HepG2 (cell line): ENCODE data around the gene MRPL2. TPM values are rescaled to one million over a fixed set of nuclear protein-coding genes. Genes with fewer than 3 reads are reported as not detected.

Experiments used
- ATAC-seq: fragments of 200-7000 bp; cut with Tn5 transposase; 3 replicates; pipeline ENCODE4 v1.9.1; 2020; ENCODE audit warnings: mild to moderate bottlenecking, moderate library complexity
- Bru-seq: library from RNA; stranded (reverse); fragments of 400-500 nt; gene quantifications from one replicate; lab custom pipeline; 2021; lab: Mats Ljungman, UMichigan
- BruChase-seq, 2 experiments: library from RNA; stranded (reverse); fragments of 400-500 nt; gene quantifications; one replicate each; lab custom pipeline; 2021; lab: Mats Ljungman, UMichigan
- BruUV-seq: library from RNA; stranded (reverse); fragments of 400-500 nt; replicated peaks from 2 replicates; lab custom pipeline; 2021; lab: Mats Ljungman, UMichigan
- CTCF ChIA-PET: fragments of 300-600 bp; formaldehyde crosslinking; extraction: SDS; loops from one replicate; lab custom pipeline; 2021; ENCODE audit warnings: low total read pairs, inconsistent platforms, low intra/inter-chr PET ratio; lab: Yijun Ruan, JAX
- POLR2A ChIA-PET: fragments of 350-600 bp; sonication (Branson Sonifier 250); formaldehyde crosslinking; loops from one replicate; lab custom pipeline; 2020; ENCODE audit warnings: antibody characterized with exemption, inconsistent platforms; lab: Yijun Ruan, JAX
- DNase-seq: peaks from one replicate; pipeline ENCODE4 v3.0.0-alpha.2; 2015; ENCODE audit warnings: low spot score
- FAIRE-seq: peaks from 3 replicates; lab custom pipeline; 2011; peaks lifted over from hg19 to GRCh38; lab: Jason Lieb, UNC
- H2AFZ ChIP-seq: one replicate; pipeline ENCODE4 v1.6.1; 2011; ENCODE audit warnings: low read length, inconsistent platforms
- H3K27ac ChIP-seq: fragments of 300-600 bp; 3 replicates; pipeline ENCODE4 v1.8.0; 2011; ENCODE audit warnings: mixed run types, mild to moderate bottlenecking, mixed read lengths, low read length, inconsistent platforms; ENCODE audit not compliant: insufficient read depth; ENCODE audit errors: extremely low read length
- H3K27me3 ChIP-seq, 2 experiments: fragments of 200-600 bp in 1 of 2; 2 replicates in 1 of 2; 3 replicates in 1 of 2; pipeline versions ENCODE4 v1.6.0 to v1.8.0; 2011; ENCODE audit warnings: low read length in 2 of 2, mild to moderate bottlenecking in 2 of 2, moderate library complexity in 2 of 2, inconsistent platforms in 1 of 2; ENCODE audit not compliant: insufficient read depth in 2 of 2, control insufficient read depth in 1 of 2
- H3K36me3 ChIP-seq, 2 experiments: fragments of 200-600 bp in 1 of 2; replicated peaks in 1 of 2; 2 replicates in 1 of 2; 3 replicates in 1 of 2; pipeline versions ENCODE4 v1.5.1 to v1.8.0; 2011; ENCODE audit warnings: low read length in 2 of 2, inconsistent platforms in 1 of 2; ENCODE audit not compliant: insufficient read depth in 2 of 2, control insufficient read depth in 1 of 2
- H3K4me1 ChIP-seq: 2 replicates; pipeline ENCODE4 v1.5.1; 2012; ENCODE audit warnings: low read length, inconsistent platforms; ENCODE audit not compliant: insufficient read depth
- H3K4me2 ChIP-seq: 2 replicates; pipeline ENCODE4 v1.6.0; 2011; ENCODE audit warnings: low read depth, low read length, inconsistent platforms
- H3K4me3 ChIP-seq, 3 experiments: fragments of 200-600 bp in 1 of 3; sonication (generic), shearing (Covaris generic) in 1 of 3; replicated peaks in 1 of 3; 2 replicates each; pipeline ENCODE4 v1.5.1; 2011 to 2016; ENCODE audit warnings: low read length in 3 of 3, inconsistent platforms in 2 of 3, low read depth in 2 of 3, mild to moderate bottlenecking in 2 of 3, control low read depth in 1 of 3, mixed read lengths in 1 of 3; ENCODE audit not compliant: insufficient read depth in 1 of 3
- H3K79me2 ChIP-seq: one replicate; pipeline ENCODE4 v1.6.1; 2011; ENCODE audit warnings: low read length, inconsistent platforms; ENCODE audit not compliant: insufficient read depth
- H3K9ac ChIP-seq: 2 replicates; pipeline ENCODE4 v1.6.0; 2011; ENCODE audit warnings: mild to moderate bottlenecking, low read depth, low read length, inconsistent platforms; ENCODE audit not compliant: insufficient read depth
- H3K9me3 ChIP-seq: 2 replicates; pipeline ENCODE4 v1.5.1; 2012; ENCODE audit warnings: mild to moderate bottlenecking, low read length
- H4K20me1 ChIP-seq: 2 replicates; pipeline ENCODE4 v1.6.0; 2011; ENCODE audit warnings: inconsistent platforms, mild to moderate bottlenecking, low read length, moderate library complexity; ENCODE audit not compliant: insufficient read depth
- ATF5 ChIP-seq: sonication (generic); formaldehyde crosslinking; IDR thresholded peaks from 2 replicates; pipeline ENCODE4 v1.4.0; 2020; ENCODE audit warnings: mild to moderate bottlenecking, low read depth, missing genetic modification reagents
- CHD2 ChIP-seq: IDR thresholded peaks from 2 replicates; pipeline ENCODE4 v1.6.1; 2011; ENCODE audit warnings: low read depth, low read length, improper control_type of control experiment
- ISX ChIP-seq: sonication (generic); formaldehyde crosslinking; conservative IDR thresholded peaks from 2 replicates; pipeline ENCODE4 v1.5.0; 2020; ENCODE audit warnings: missing genetic modification reagents
- LCORL ChIP-seq, 2 experiments: fragments of 450-650 bp in 1 of 2; sonication (generic) in 1 of 2; formaldehyde crosslinking in 1 of 2; IDR thresholded peaks; 2 replicates each; pipeline versions ENCODE4 v1.5.0 to v1.6.1; 2017 to 2020; ENCODE audit warnings: antibody characterized with exemption in 1 of 2, missing genetic modification reagents in 1 of 2
- MLX ChIP-seq: IDR thresholded peaks from 2 replicates; pipeline ENCODE4 v1.6.1; 2016
- NAIF1 ChIP-seq: sonication (generic); formaldehyde crosslinking; IDR thresholded peaks from 2 replicates; pipeline ENCODE4 v1.5.0; 2020; ENCODE audit warnings: mild to moderate bottlenecking, missing genetic modification reagents, borderline replicate concordance
- NCOA5 ChIP-seq: sonication (generic); formaldehyde crosslinking; IDR thresholded peaks from 2 replicates; pipeline ENCODE4 v1.4.0; 2020; ENCODE audit warnings: missing genetic modification reagents
- ONECUT2 ChIP-seq: sonication (generic); formaldehyde crosslinking; IDR thresholded peaks from 2 replicates; pipeline ENCODE4 v1.4.0; 2020; ENCODE audit warnings: missing genetic modification reagents
- PCBP1 ChIP-seq: fragments of 200-400 bp; formaldehyde crosslinking; IDR thresholded peaks from 2 replicates; pipeline ENCODE4 v1.6.1; 2017; ENCODE audit warnings: mild to moderate bottlenecking, low read depth, low read length, borderline replicate concordance
- TCF7 ChIP-seq: sonication (generic); IDR thresholded peaks from 2 replicates; pipeline ENCODE4 v1.6.1; 2016; ENCODE audit warnings: antibody characterized with exemption, low read depth
- XRCC5 ChIP-seq: fragments of 200-400 bp; formaldehyde crosslinking; optimal IDR thresholded peaks from 2 replicates; pipeline ENCODE3; 2017; ENCODE audit warnings: mild to moderate bottlenecking, low read length
- ZNF33A ChIP-seq: sonication (generic); formaldehyde crosslinking; IDR thresholded peaks from 2 replicates; pipeline ENCODE4 v1.5.1; 2020; ENCODE audit warnings: missing genetic modification reagents, mild to moderate bottlenecking, moderate library complexity, borderline replicate concordance
- ZUFSP ChIP-seq: sonication (generic); formaldehyde crosslinking; IDR thresholded peaks from 2 replicates; pipeline ENCODE4 v1.9.0; 2021; ENCODE audit warnings: missing genetic modification reagents, mild to moderate bottlenecking, borderline replicate concordance
- WGBS: methylation state at CpG from one replicate; pipeline ENCODE4 v1.1.6; 2017; ENCODE audit warnings: low lambda C conversion rate; 5-methylcytosine and 5-hydroxymethylcytosine counted together
- in situ Hi-C: cut with HindIII; loops from 2 replicates; pipeline ENCODE4 v1.10.0; 2017; ENCODE audit warnings: low pct_unique_long_range_greater_than_20kb; ENCODE audit not compliant: extremely low pct_ligation_motif_present
- intact Hi-C: fragments of 100-400 bp; cut with micrococcal nuclease; formaldehyde crosslinking; loops from one replicate; pipeline ENCODE4 v1.10.0; 2022; ENCODE audit not compliant: unreplicated experiment
- long read RNA-seq, 2 experiments: library from RNA in 1 of 2; library from polyadenylated mRNA in 1 of 2; stranded (forward) in 1 of 2; unstranded in 1 of 2; transcript quantifications; one replicate each; pipeline ENCODE4 v2.0.0, GENCODE V29; 2019 to 2022
- polyA minus RNA-seq, 3 experiments: library from RNA; depleted of rRNA, polyadenylated mRNA; stranded (reverse); fragments of >200 nt; gene quantifications; 2 replicates each; pipeline ENCODE4 v1.2.3, GENCODE V29; 2011; ENCODE audit warnings: low replicate concordance in 1 of 3
- polyA plus RNA-seq, 8 experiments: library from polyadenylated mRNA; depleted of rRNA in 3 of 8; stranded (reverse) in 7 of 8; unstranded in 1 of 8; fragments of >200 nt; fragmentation: Illumina TruSeq in 4 of 8; extraction: Trizol in 4 of 8; gene quantifications; 2 replicates each; pipeline versions ENCODE4 v1.2.1 to v1.2.3, GENCODE V29; 2011 to 2016; ENCODE audit warnings: low read depth in 4 of 8, missing spikeins in 1 of 8, mixed read lengths in 1 of 8; ENCODE audit not compliant: insufficient read depth in 1 of 8
- total RNA-seq, 5 experiments: library from RNA; depleted of rRNA; stranded (reverse); fragments of >200 nt; fragmentation: Illumina TruSeq; extraction: Trizol; gene quantifications; 2 replicates each; pipeline ENCODE4 v1.2.3, GENCODE V29; 2016; ENCODE audit warnings: low read depth in 1 of 5

The MRPL2 gene
- 56.1 and 56.8 TPM in 2 replicates for total RNA-seq (2016; rRNA removed; fragmentation: Illumina TruSeq; extraction: Trizol)
- 24.7 and 25.2 TPM in 2 replicates for total RNA-seq (2016; cell fraction: cytosol; rRNA removed; fragmentation: Illumina TruSeq; extraction: Trizol; ENCODE audit: low read depth)
- 45.8 and 58.5 TPM in 2 replicates for total RNA-seq (2016; cell fraction: insoluble cytoplasmic fraction; rRNA removed; fragmentation: Illumina TruSeq; extraction: Trizol)
- 19.8 and 24.7 TPM in 2 replicates for total RNA-seq (2016; cell fraction: membrane; rRNA removed; fragmentation: Illumina TruSeq; extraction: Trizol)
- 29.3 and 31.1 TPM in 2 replicates for total RNA-seq (2016; cell fraction: nucleus; rRNA removed; fragmentation: Illumina TruSeq; extraction: Trizol)
- 65.6 and 69.9 TPM in 2 replicates for polyA plus RNA-seq (2011; rRNA removed)
- 54.5 and 71.8 TPM in 2 replicates for polyA plus RNA-seq (2011; cell fraction: cytosol; rRNA removed)
- 75.8 and 91.0 TPM in 2 replicates for polyA plus RNA-seq (2011; cell fraction: nucleus; rRNA removed)
- polyA plus RNA-seq (2012), result 95.2 and 116 TPM in 2 replicates
- polyA plus RNA-seq (2016; cell fraction: cytosol; fragmentation: Illumina TruSeq; extraction: Trizol; ENCODE audit: low read depth), result 24.0 and 25.5 TPM in 2 replicates
- 88.5 and 104 TPM in 2 replicates for polyA plus RNA-seq (2016; cell fraction: insoluble cytoplasmic fraction; fragmentation: Illumina TruSeq; extraction: Trizol; ENCODE audit: low read depth)
- 24.2 and 27.0 TPM in 2 replicates for polyA plus RNA-seq (2016; cell fraction: membrane; fragmentation: Illumina TruSeq; extraction: Trizol; ENCODE audit: low read depth)
- 91.3 and 95.0 TPM in 2 replicates for polyA plus RNA-seq (2016; cell fraction: nucleus; fragmentation: Illumina TruSeq; extraction: Trizol; ENCODE audit: insufficient read depth, low read depth)
- polyA minus RNA-seq (2011; rRNA and poly(A)+ RNA removed; ENCODE audit: low replicate concordance), result 45.8 and 60.7 TPM in 2 replicates
- polyA minus RNA-seq (2011; cell fraction: cytosol; rRNA and poly(A)+ RNA removed), result 30.5 and 54.2 TPM in 2 replicates
- polyA minus RNA-seq (2011; cell fraction: nucleus; rRNA and poly(A)+ RNA removed), result 18.3 and 19.6 TPM in 2 replicates
- percentile 85 among the genes with signal in this experiment for Bru-seq, nascent RNA
- BruChase-seq, experiment 1, labeled RNA remaining after a 6-hour chase, result percentile 83 among the genes with signal in this experiment
- percentile 81 among the genes with signal in this experiment for BruChase-seq, experiment 2, labeled RNA remaining after a 2-hour chase
- long read RNA-seq, experiment 1, transcript MRPL2-201 (6 exons, 899 nt), result minor isoform, 10 of 63 reads
- long read RNA-seq, experiment 1, transcript MRPL2-208 (3 exons, 570 nt), result minor isoform, 5 of 63 reads
- long read RNA-seq, experiment 1, transcript MRPL2-202 (7 exons, 1,588 nt), result major isoform, 37 of 63 reads
- long read RNA-seq, experiment 1, partial matches to known transcripts, result 2 of 63 reads
- long read RNA-seq, experiment 1, other reads (novel, unspliced or antisense), result 6 of 63 reads
- long read RNA-seq, experiment 2, transcript MRPL2-201 (6 exons, 899 nt), result minor isoform, 6 of 172 reads
- long read RNA-seq, experiment 2, transcript MRPL2-202 (7 exons, 1,588 nt), result major isoform, 67 of 172 reads
- long read RNA-seq, experiment 2, partial matches to known transcripts, result 6 of 172 reads
- long read RNA-seq, experiment 2, other reads (novel, unspliced or antisense), result 86 of 172 reads

DNA sequence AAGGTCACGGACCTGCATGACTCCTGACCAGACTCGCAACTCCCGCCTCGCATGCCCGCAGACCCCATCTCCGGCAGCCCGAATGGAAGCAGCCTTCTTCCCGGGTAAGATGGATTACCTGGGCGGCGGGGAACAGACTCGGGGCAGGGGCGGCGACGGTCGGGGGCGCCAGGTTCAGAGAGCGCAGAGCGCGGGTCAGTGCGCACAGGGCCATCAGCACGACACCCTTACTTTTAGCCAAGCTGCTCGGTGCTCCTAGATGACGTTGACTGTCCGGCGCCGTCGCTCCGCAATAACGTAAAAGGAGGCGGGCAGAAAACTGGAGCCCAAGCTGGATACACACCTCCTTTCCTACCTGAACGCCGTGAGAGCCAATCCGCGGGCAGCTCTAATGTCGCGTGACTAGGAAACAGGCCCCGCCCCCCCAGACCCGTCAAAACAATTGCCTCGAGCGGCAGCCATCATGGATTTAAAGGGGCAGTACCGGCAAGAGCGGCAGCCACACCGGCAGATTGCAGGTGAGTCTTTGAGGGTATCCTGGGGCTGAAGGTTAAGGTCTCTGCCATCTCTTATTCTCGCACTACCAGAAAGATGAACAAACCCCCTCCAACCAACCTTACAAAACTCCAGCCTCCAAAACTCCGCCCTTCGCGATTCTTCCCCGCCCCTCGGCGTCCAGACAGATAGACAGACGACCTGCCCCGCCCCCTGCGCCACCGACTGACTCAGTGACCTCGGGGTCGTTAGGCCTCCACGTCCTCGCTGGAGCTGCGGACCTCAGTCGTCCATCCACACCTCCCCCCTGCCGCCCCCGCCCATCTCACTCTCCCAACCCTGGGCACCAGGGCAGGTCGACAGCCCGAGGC is at the start of gene MRPL2, which contains the start of gene KLC4:
MRPL2 (minus strand) TSS at position 267 of the 866 bp plus-strand sequence; CDS start at position 214, 53 bp downstream.
KLC4 (plus strand) TSS at position 464 of the 866 bp plus-strand sequence. CDS start 1,705 bp downstream, outside the sequence.
- BruUV-seq, result no TSS peak
- in situ Hi-C loops, result no loop called here
- Histone ChIP-seq H3K4me2 (peak within 1 kb of the TSS; percentile 91), H3K9ac (peak within 1 kb of the TSS; percentile 88), H3K79me2 (peaks cover 35% of the 10 kb centered on the region), H3K27ac (peak within 1 kb of the TSS; percentile 91), H4K20me1 (no peaks in the 10 kb centered on the region), H3K4me1 (peaks cover 37% of the 10 kb centered on the region), H3K9me3 (no peaks in the 10 kb centered on the region), H3K27me3 (no peaks in the 10 kb centered on the region; a peak in 1 of 5 replicates), H2AFZ (peak within 1 kb of the TSS; percentile 92), H3K36me3 (peaks cover 2 to 36% of the 10 kb centered on the region in 2 experiments; a peak in 4 of 5 replicates), H3K4me3 (peak within 1 kb of the TSS; percentile 74 to 99 (median 93))
- under 1% methylated on average over 41 of the region's 64 CpGs for WGBS
- POLR2A ChIA-PET, result interaction anchor here (0.6 to 3.3 kb wide), 54 partner anchors 10 to 317 kb away, joined by 3 to 103 read pairs (median 6); partner anchors contain the start of genes CNPY3, CUL9, DNPH1 and GNMT
- peak; percentile 100 for FAIRE-seq
- intact Hi-C loops, result loop anchor here (1.0 to 2.0 kb wide), 3 partner anchors 17 to 158 kb away; partner anchors contain the start of genes KLHDC3 and PTK7
- CTCF ChIA-PET, result no interaction called here
- peak; percentile 99 for DNase-seq
- peak; percentile 82 for ATAC-seq
- no peak for TF ChIP-seq MLX (CRISPR knock-in tag)
- peak; percentile 83 for TF ChIP-seq CHD2
- TF ChIP-seq LCORL (IDR thresholded peaks at IDR 0.05), result no peak
- TF ChIP-seq LCORL (CRISPR knock-in tag; IDR thresholded peaks at IDR 0.05), result no peak
- peak; percentile 8 for TF ChIP-seq XRCC5
- peak; percentile 49; the same call in 1 of the 2 replicates for TF ChIP-seq ZNF33A (CRISPR knock-in tag)
- no peak for TF ChIP-seq ZUFSP
- TF ChIP-seq ATF5 (CRISPR knock-in tag), result no peak
- TF ChIP-seq ISX, result no peak
- TF ChIP-seq NCOA5 (CRISPR knock-in tag), result no peak
- no peak for TF ChIP-seq NAIF1
- TF ChIP-seq ONECUT2 (CRISPR knock-in tag), result no peak
- no peak for TF ChIP-seq PCBP1
- peak; percentile 5; the same call in 1 of the 2 replicates for TF ChIP-seq TCF7
